Mucosa of descending colon (tissue), 3 donors: ENCODE measurements around the gene CNTNAP2. TPM values are rescaled to one million over a fixed set of nuclear protein-coding genes. Genes with fewer than 3 reads are reported as not detected.

Experiments
- ATAC-seq: fragments of 200-7000 bp; cut with Tn5 transposase; one replicate; pipeline ENCODE4 v1.9.1; 2020; ENCODE audit warnings: mild to moderate bottlenecking, moderate library complexity
- DNase-seq, 3 donors: peaks; one replicate each; pipeline ENCODE4 v3.0.0-alpha.2; 2020
- H3K36me3 ChIP-seq: fragments of 200-600 bp; one replicate; pipeline ENCODE4 v1.8.0; 2021; ENCODE audit warnings: low read depth, mild to moderate bottlenecking
- H3K4me1 ChIP-seq: fragments of 200-600 bp; one replicate; pipeline ENCODE4 v1.8.0; 2021; ENCODE audit warnings: low read depth, mild to moderate bottlenecking
- H3K4me3 ChIP-seq: fragments of 200-600 bp; one replicate; pipeline ENCODE4 v1.8.0; 2021; ENCODE audit warnings: mild to moderate bottlenecking
- H3K9me3 ChIP-seq: fragments of 200-600 bp; one replicate; pipeline ENCODE4 v1.8.0; 2021; ENCODE audit warnings: mild to moderate bottlenecking
- CTCF ChIP-seq: fragments of 200-600 bp; IDR thresholded peaks from one replicate; pipeline ENCODE4 v1.8.0; 2022; ENCODE audit warnings: antibody characterized with exemption, mild to moderate bottlenecking
- intact Hi-C, 2 donors: fragments of 100-400 bp; cut with DNase I in 1 of 2; cut with micrococcal nuclease in 1 of 2; formaldehyde crosslinking; loops; one replicate each; pipeline versions ENCODE4 v1.11.0 to v1.11.1; 2022; cut with DNase I, micrococcal nuclease
- total RNA-seq, 3 donors: library from RNA; stranded (reverse); fragmentation: NEBNext Ultra II Directional in 2 of 3; extraction: Animal tissue kit (Norgen Biotek cat#: 25700) in 2 of 3; gene quantifications; one replicate each; pipeline versions ENCODE4 v1.2.1 to v1.2.4, GENCODE V29; 2021 to 2023
- donor health status: DM: no; HTN: no; CAD: no; lungs with moderate emphysema.
- donor health status: DM: no; HTN: no; CAD: no.
- donor health status: DM: no; HTN: yes; CAD: no.

The CNTNAP2 gene
- total RNA-seq, 3 donors from 2014 or later = 3.1 to 5.9 (median 4.2) TPM

GRCh38 chr7:146291900-146292299 is 175.3 kb downstream of the CNTNAP2 start:
- ATAC-seq = no peak
- intact Hi-C loops = no loop called here

GRCh38 chr7:146296028-146296427 is 179.4 kb downstream of the CNTNAP2 start:
- intact Hi-C loops = no loop called here
- TF ChIP-seq CTCF = no peak
- DNase-seq (no peak), ATAC-seq (no peak)
- Histone ChIP-seq H3K9me3 (peaks cover 24% of the 10 kb centered on the region), H3K4me1 (no peaks in the 10 kb centered on the region), H3K4me3 (no peak overlapping the region), H3K36me3 (no peaks in the 10 kb centered on the region)

More at GRCh38 chr7:146291900-146292299, 175.3 kb downstream of the CNTNAP2 start:
- Histone ChIP-seq H3K9me3 (peaks cover 10% of the 10 kb centered on the region), H3K4me1 (no peaks in the 10 kb centered on the region), H3K4me3 (no peak overlapping the region), H3K36me3 (no peaks in the 10 kb centered on the region)
- no peak for TF ChIP-seq CTCF
- DNase-seq = no peak

- intact Hi-C loops = no loop called here
- no peak overlapping the region for H3K4me3 ChIP-seq
- H3K4me1 ChIP-seq = no peaks in the 10 kb centered on the region
- no peak for DNase-seq
- ATAC-seq = no peak
- H3K36me3 ChIP-seq = no peaks in the 10 kb centered on the region
- peaks cover 14% of the 10 kb centered on the region for H3K9me3 ChIP-seq
- TF ChIP-seq CTCF = no peak
Measured at GRCh38 chr7:146314962-146315361, 198.4 kb downstream of the CNTNAP2 start.

- H3K4me1 ChIP-seq = no peaks in the 10 kb centered on the region
- TF ChIP-seq CTCF = no peak
- no peak overlapping the region for H3K4me3 ChIP-seq
- DNase-seq (no peak), ATAC-seq (no peak)
- peaks cover 10% of the 10 kb centered on the region for H3K9me3 ChIP-seq
- intact Hi-C loops = no loop called here
- no peaks in the 10 kb centered on the region for H3K36me3 ChIP-seq
Measured at GRCh38 chr7:146319629-146320028, 203.0 kb downstream of the CNTNAP2 start.

- ATAC-seq = no peak
- TF ChIP-seq CTCF = no peak
- DNase-seq = no peak
- H3K9me3 ChIP-seq = peaks cover 17% of the 10 kb centered on the region
- H3K36me3 ChIP-seq = no peaks in the 10 kb centered on the region
- intact Hi-C loops = no loop called here
- H3K4me1 ChIP-seq = no peaks in the 10 kb centered on the region
- H3K4me3 ChIP-seq = no peak overlapping the region
Measured at GRCh38 chr7:146321301-146321700, 204.7 kb downstream of the CNTNAP2 start.

GRCh38 chr7:146331369-146331768 is 214.8 kb downstream of the CNTNAP2 start:
- DNase-seq = no peak

More at GRCh38 chr7:146331369-146331768, 214.8 kb downstream of the CNTNAP2 start:
- no peak overlapping the region for H3K4me3 ChIP-seq
- H3K4me1 ChIP-seq = no peaks in the 10 kb centered on the region
- no peak for TF ChIP-seq CTCF
- no peak for ATAC-seq
- peaks cover 36% of the 10 kb centered on the region for H3K9me3 ChIP-seq
- no peaks in the 10 kb centered on the region for H3K36me3 ChIP-seq
- intact Hi-C loops = no loop called here
